ENCODE measurements around the gene HMMR.

DNA sequence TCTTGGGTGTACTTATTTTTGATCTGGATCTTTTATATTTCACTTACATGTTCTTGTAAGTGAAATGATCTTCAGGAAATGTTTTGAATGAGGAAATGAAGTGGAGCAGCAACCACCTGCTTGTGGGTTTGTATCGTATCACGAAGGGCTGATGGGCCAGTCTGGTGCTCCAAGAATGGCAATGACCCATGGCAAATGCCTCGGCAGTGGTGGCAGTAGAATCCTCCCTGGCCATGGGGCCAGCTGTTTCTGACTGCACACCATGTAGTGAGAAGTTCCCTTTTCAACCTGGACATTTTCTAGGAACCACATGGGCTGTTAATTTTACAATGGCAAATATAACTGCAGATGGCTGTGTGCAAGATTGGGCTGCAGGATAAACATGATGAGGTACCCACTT lies 74.9 kb downstream of the HMMR start:
- TF ChIP-seq ELF1 (IDR thresholded peaks at IDR 0.05; ENCODE audit: borderline replicate concordance, low read depth) (no peak), SRF (IDR thresholded peaks at IDR 0.05; ENCODE audit: low read depth) (no peak), ZFX (IDR thresholded peaks at IDR 0.05) (no peak), EZH2 (IDR thresholded peaks at IDR 0.05) (no peak), POLR2AphosphoS5 (IDR thresholded peaks at IDR 0.05; ENCODE audit: low read depth, low read length) (no peak), SP1 (IDR thresholded peaks at IDR 0.05; ENCODE audit: low read depth) (no peak), JUND (IDR thresholded peaks at IDR 0.05) (no peak), POLR2A (IDR thresholded peaks at IDR 0.05; ENCODE audit: borderline replicate concordance, extremely low read depth, insufficient read depth, insufficient read length) (no peak), CBX3 (IDR thresholded peaks at IDR 0.05; ENCODE audit: low read depth) (no peak)
- TF ChIP-seq, protein P1, sequence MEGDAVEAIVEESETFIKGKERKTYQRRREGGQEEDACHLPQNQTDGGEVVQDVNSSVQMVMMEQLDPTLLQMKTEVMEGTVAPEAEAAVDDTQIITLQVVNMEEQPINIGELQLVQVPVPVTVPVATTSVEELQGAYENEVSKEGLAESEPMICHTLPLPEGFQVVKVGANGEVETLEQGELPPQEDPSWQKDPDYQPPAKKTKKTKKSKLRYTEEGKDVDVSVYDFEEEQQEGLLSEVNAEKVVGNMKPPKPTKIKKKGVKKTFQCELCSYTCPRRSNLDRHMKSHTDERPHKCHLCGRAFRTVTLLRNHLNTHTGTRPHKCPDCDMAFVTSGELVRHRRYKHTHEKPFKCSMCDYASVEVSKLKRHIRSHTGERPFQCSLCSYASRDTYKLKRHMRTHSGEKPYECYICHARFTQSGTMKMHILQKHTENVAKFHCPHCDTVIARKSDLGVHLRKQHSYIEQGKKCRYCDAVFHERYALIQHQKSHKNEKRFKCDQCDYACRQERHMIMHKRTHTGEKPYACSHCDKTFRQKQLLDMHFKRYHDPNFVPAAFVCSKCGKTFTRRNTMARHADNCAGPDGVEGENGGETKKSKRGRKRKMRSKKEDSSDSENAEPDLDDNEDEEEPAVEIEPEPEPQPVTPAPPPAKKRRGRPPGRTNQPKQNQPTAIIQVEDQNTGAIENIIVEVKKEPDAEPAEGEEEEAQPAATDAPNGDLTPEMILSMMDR (IDR thresholded peaks at IDR 0.05 in 2 of 3, conservative IDR thresholded peaks at IDR 0.05 in 1 of 3; ENCODE audit: borderline replicate concordance in 1 of 3, insufficient read depth in 1 of 3, low read depth in 2 of 3, low read length in 2 of 3) = no peak
- TF ChIP-seq, protein P2, sequence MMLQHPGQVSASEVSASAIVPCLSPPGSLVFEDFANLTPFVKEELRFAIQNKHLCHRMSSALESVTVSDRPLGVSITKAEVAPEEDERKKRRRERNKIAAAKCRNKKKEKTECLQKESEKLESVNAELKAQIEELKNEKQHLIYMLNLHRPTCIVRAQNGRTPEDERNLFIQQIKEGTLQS (IDR thresholded peaks at IDR 0.05) = no peak
- TF ChIP-seq, protein P3, sequence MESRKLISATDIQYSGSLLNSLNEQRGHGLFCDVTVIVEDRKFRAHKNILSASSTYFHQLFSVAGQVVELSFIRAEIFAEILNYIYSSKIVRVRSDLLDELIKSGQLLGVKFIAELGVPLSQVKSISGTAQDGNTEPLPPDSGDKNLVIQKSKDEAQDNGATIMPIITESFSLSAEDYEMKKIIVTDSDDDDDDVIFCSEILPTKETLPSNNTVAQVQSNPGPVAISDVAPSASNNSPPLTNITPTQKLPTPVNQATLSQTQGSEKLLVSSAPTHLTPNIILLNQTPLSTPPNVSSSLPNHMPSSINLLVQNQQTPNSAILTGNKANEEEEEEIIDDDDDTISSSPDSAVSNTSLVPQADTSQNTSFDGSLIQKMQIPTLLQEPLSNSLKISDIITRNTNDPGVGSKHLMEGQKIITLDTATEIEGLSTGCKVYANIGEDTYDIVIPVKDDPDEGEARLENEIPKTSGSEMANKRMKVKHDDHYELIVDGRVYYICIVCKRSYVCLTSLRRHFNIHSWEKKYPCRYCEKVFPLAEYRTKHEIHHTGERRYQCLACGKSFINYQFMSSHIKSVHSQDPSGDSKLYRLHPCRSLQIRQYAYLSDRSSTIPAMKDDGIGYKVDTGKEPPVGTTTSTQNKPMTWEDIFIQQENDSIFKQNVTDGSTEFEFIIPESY (IDR thresholded peaks at IDR 0.05; ENCODE audit: extremely low read depth, insufficient replicate concordance, low read length) = no peak
- TF ChIP-seq, protein P4, sequence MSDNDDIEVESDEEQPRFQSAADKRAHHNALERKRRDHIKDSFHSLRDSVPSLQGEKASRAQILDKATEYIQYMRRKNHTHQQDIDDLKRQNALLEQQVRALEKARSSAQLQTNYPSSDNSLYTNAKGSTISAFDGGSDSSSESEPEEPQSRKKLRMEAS (IDR thresholded peaks at IDR 0.05) = no peak
